GM19193 (cell line): ENCODE data around the gene AMIGO2.

Experiments
- POLR2A ChIP-seq: IDR thresholded peaks from 4 replicates; pipeline ENCODE4 v1.6.1; 2011; ENCODE audit not compliant: insufficient read depth, insufficient read length; ENCODE audit errors: extremely low read depth

AMIGO2 gene

GRCh38 chr12:47068539-47068938, 11.2 kb downstream of the AMIGO2 start:
- TF ChIP-seq POLR2A: no peak

GRCh38 chr12:47067771-47068431, 11.9 kb downstream of the AMIGO2 start:
- TF ChIP-seq POLR2A: no peak

- TF ChIP-seq POLR2A: no peak
Observed at GRCh38 chr12:47067176-47067575, 12.6 kb downstream of the AMIGO2 start.

GRCh38 chr12:47066278-47067025, 13.3 kb downstream of the AMIGO2 start:
- TF ChIP-seq POLR2A: no peak

- TF ChIP-seq POLR2A: no peak
Observed at GRCh38 chr12:47065546-47065945, 14.2 kb downstream of the AMIGO2 start.

GRCh38 chr12:47054659-47055058, 25.1 kb downstream of the AMIGO2 start:
- no peak for TF ChIP-seq POLR2A

- TF ChIP-seq POLR2A: no peak
Observed at GRCh38 chr12:47053961-47054360, 25.8 kb downstream of the AMIGO2 start.

- no peak for TF ChIP-seq POLR2A
Observed at GRCh38 chr12:47052274-47052673, 27.5 kb downstream of the AMIGO2 start.

- TF ChIP-seq POLR2A: no peak
Observed at GRCh38 chr12:47048541-47048940, 31.2 kb downstream of the AMIGO2 start.

GRCh38 chr12:47041327-47041726, 38.4 kb downstream of the AMIGO2 start:
- no peak for TF ChIP-seq POLR2A

GRCh38 chr12:47039756-47040155, 40.0 kb downstream of the AMIGO2 start:
- no peak for TF ChIP-seq POLR2A

GRCh38 chr12:47039079-47039478, 40.7 kb downstream of the AMIGO2 start:
- TF ChIP-seq POLR2A: no peak

- no peak for TF ChIP-seq POLR2A
Observed at GRCh38 chr12:47038270-47038748, 41.5 kb downstream of the AMIGO2 start.

- no peak for TF ChIP-seq POLR2A
Observed at GRCh38 chr12:47035484-47035883, 44.3 kb downstream of the AMIGO2 start.

GRCh38 chr12:47034661-47035060, 45.1 kb downstream of the AMIGO2 start:
- TF ChIP-seq POLR2A: no peak
